Esophagus muscularis mucosa (tissue), 4 donors: ENCODE data around the gene FGFR2. TPM values are rescaled to one million over a fixed set of nuclear protein-coding genes. Genes with fewer than 3 reads are reported as not detected.

Source experiments
- DNase-seq: peaks from one replicate; pipeline ENCODE4 v3.0.0-alpha.2; 2017; ENCODE audit errors: extremely low spot score
- H3K27ac ChIP-seq, 4 donors: fragments of 200-600 bp; sonication (generic); replicated peaks in 1 of 4; 1 replicate in 3 of 4; 2 replicates in 1 of 4; pipeline ENCODE4 v1.5.1; 2016 to 2019; ENCODE audit warnings: mild to moderate bottlenecking in 1 of 4
- H3K27me3 ChIP-seq, 4 donors: fragments of 200-600 bp; sonication (generic); one replicate each; pipeline versions ENCODE4 v1.5.1 to v1.6.0; 2016 to 2019
- H3K36me3 ChIP-seq, 4 donors: fragments of 200-600 bp; sonication (generic); one replicate each; pipeline ENCODE4 v1.5.1; 2016 to 2019
- H3K4me1 ChIP-seq, 4 donors: fragments of 200-600 bp; sonication (generic); one replicate each; pipeline ENCODE4 v1.5.1; 2016 to 2019
- H3K4me3 ChIP-seq, 4 donors: fragments of 200-600 bp; sonication (generic); 1 replicate in 2 of 4; 2 replicates in 2 of 4; pipeline ENCODE4 v1.5.1; 2016 to 2019; ENCODE audit warnings: mild to moderate bottlenecking in 4 of 4, moderate library complexity in 1 of 4
- H3K9me3 ChIP-seq, 4 donors: fragments of 200-600 bp; sonication (generic); 1 replicate in 3 of 4; 2 replicates in 1 of 4; pipeline ENCODE4 v1.5.1; 2016 to 2019
- EP300 ChIP-seq: sonication (generic); formaldehyde crosslinking; IDR thresholded peaks from one replicate; pipeline ENCODE4 v1.6.1; 2017; ENCODE audit warnings: antibody characterized with exemption
- POLR2A ChIP-seq: fragments of 450-650 bp; IDR thresholded peaks from one replicate; pipeline ENCODE4 v1.6.1; 2017; ENCODE audit warnings: antibody characterized with exemption, moderate library complexity, mild to moderate bottlenecking, low read depth
- POLR2AphosphoS5 ChIP-seq, 2 donors: sonication (generic); formaldehyde crosslinking; IDR thresholded peaks; one replicate each; pipeline ENCODE4 v1.6.1; 2017; ENCODE audit warnings: antibody characterized with exemption in 2 of 2
- WGBS: methylation state at CpG from one replicate; pipeline ENCODE4 v1.1.5; 2018; 5-methylcytosine and 5-hydroxymethylcytosine counted together
- intact Hi-C: fragments of 100-400 bp; cut with DNase I; formaldehyde crosslinking; loops from one replicate; pipeline ENCODE4 v1.15.1; 2023
- total RNA-seq, 4 donors: library from RNA; depleted of rRNA; stranded (reverse); fragments of >200 nt; gene quantifications; one replicate each; pipeline versions ENCODE4 v1.1.0 to v1.2.1, GENCODE V29; 2016
- TF ChIP-seq, protein P1 (sequence below), 3 experiments: fragments of 200-600 bp in 2 of 3; fragments of 450-650 bp in 1 of 3; sonication (generic) in 2 of 3; IDR thresholded peaks; one replicate each; pipeline ENCODE4 v1.5.1; 2017 to 2019; ENCODE audit warnings: antibody characterized with exemption in 3 of 3, mild to moderate bottlenecking in 2 of 3, moderate library complexity in 1 of 3

The FGFR2 gene
- total RNA-seq, 4 donors from 2014 or later, result 58.6 to 74.0 (median 60.5) TPM

DNA sequence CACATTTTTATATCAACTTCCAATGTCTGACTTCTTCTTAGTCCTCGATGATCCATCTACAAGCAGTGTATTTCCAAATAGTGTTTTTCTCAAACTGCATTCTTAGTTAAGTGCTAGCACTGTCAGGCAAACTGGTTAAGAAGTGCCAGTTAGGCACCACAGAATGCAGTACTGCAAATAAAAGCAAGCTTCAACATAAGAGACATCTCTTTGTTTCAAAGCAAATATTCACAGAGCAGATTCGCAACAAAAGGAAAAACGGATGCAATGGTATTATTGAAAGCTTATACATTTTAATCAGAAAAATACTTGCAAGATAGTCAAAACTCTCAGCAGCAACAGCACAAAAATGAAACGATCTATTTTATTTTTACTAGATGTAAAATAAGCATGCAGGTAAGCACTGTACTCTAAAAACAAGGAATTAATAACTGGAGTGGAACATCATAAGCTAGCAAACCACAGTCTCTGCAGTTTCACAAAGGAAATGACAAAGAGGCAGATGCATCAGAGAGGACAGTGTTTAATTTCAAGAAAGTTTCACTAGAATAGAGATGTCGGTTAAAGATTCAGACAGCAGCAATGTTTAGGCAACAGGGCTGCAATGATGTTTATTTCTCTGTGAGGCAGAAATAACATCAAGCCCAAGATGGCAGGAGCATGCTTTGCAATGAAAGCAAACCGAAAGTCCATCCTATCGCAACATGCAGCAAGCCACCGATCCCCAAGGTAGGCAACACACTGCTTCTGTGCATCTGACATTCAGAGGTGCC, 82.0 kb downstream of the FGFR2 start:
- Histone ChIP-seq H3K4me3 (no peak overlapping the region), H3K4me1 (peaks cover 0 to 25% (median 12%) of the 10 kb centered on the region in 4 donors), H3K27me3 (no peaks in the 10 kb centered on the region), H3K27ac (no peak overlapping the region), H3K36me3 (peaks cover 0 to 8% (median 0%) of the 10 kb centered on the region in 4 donors), H3K9me3 (no peaks in the 10 kb centered on the region)
- 68% methylated on average over 8 of the region's 8 CpGs for WGBS
- intact Hi-C loops, result no loop called here
- no peak for DNase-seq
- no peak for TF ChIP-seq POLR2AphosphoS5 (IDR thresholded peaks at IDR 0.05)
- TF ChIP-seq POLR2A, result no peak
- TF ChIP-seq, protein P1, sequence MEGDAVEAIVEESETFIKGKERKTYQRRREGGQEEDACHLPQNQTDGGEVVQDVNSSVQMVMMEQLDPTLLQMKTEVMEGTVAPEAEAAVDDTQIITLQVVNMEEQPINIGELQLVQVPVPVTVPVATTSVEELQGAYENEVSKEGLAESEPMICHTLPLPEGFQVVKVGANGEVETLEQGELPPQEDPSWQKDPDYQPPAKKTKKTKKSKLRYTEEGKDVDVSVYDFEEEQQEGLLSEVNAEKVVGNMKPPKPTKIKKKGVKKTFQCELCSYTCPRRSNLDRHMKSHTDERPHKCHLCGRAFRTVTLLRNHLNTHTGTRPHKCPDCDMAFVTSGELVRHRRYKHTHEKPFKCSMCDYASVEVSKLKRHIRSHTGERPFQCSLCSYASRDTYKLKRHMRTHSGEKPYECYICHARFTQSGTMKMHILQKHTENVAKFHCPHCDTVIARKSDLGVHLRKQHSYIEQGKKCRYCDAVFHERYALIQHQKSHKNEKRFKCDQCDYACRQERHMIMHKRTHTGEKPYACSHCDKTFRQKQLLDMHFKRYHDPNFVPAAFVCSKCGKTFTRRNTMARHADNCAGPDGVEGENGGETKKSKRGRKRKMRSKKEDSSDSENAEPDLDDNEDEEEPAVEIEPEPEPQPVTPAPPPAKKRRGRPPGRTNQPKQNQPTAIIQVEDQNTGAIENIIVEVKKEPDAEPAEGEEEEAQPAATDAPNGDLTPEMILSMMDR (IDR thresholded peaks at IDR 0.05), result no peak
- no peak for TF ChIP-seq EP300

DNA sequence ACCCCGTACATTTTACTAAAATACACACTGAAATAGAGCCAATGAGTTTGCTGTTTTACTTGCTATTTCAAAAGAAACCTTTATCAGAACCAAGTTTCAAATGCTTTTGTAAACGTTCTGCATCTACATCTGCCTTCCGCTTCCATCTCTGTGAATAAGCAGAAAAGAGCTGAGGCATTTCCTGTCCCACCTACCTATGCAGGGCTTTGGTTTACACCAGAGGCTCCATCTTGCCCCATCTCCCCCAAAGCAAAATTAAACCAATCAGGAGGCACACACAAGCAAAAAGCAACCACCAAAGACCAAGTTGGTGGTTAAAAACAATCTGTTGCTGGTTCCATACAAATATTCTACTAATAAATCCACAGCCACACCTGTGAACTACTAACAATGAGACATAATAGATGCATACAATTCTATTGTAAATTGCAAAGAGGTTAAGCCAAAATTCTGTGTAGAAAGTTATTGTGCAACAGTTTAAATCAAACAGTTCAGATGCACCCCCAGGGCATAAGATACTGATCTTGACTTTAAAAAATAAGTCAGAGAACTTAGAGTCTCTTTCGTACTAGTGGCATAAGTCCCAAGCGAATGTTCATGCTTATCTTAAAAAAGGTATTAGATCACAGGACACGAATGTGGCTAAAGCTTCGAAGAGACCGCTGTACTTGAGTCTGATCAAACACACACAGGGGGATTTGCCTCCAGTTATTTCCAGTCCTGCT, 83.9 kb downstream of the FGFR2 start:
- Histone ChIP-seq H3K4me1 (peaks cover 0 to 26% (median 12%) of the 10 kb centered on the region in 4 donors), H3K9me3 (no peaks in the 10 kb centered on the region), H3K27me3 (no peaks in the 10 kb centered on the region), H3K36me3 (peaks cover 0 to 8% (median 0%) of the 10 kb centered on the region in 4 donors), H3K27ac (no peak overlapping the region), H3K4me3 (no peak overlapping the region)
- intact Hi-C loops, result no loop called here
- DNase-seq, result no peak
- WGBS, result 85% methylated on average over 8 of the region's 8 CpGs
- TF ChIP-seq POLR2A, result no peak

DNA sequence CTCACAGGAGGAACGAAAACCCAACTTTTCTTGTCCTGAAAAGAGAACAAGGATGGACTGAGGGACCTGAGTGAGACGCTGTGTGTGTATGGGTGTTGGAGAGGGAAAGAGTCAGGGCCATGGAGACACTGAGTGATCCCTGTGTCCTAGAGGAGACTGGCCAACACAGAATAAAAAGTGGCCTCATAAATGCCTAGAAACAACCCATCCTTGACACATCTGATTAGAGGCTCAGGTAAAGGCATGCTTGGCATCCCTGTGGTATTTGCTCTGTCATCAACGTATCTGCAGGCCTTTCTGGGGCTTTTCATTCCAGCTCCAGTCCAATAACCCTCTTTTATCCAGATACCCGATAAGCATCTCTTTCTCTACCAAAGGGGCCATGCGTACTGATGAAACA, 86.3 kb downstream of the FGFR2 start:
- Histone ChIP-seq H3K36me3 (peaks cover 0 to 8% (median 0%) of the 10 kb centered on the region in 4 donors), H3K27me3 (no peaks in the 10 kb centered on the region), H3K4me3 (no peak overlapping the region), H3K27ac (no peak overlapping the region), H3K9me3 (no peaks in the 10 kb centered on the region), H3K4me1 (peaks cover 0 to 13% (median 5%) of the 10 kb centered on the region in 4 donors)
- 86% methylated on average over 5 of the region's 5 CpGs for WGBS
- no peak for DNase-seq
- intact Hi-C loops, result no loop called here
- no peak for TF ChIP-seq EP300
- TF ChIP-seq, protein P1 (IDR thresholded peaks at IDR 0.05), result no peak
- TF ChIP-seq POLR2AphosphoS5 (IDR thresholded peaks at IDR 0.05), result no peak
- TF ChIP-seq POLR2A, result no peak

DNA sequence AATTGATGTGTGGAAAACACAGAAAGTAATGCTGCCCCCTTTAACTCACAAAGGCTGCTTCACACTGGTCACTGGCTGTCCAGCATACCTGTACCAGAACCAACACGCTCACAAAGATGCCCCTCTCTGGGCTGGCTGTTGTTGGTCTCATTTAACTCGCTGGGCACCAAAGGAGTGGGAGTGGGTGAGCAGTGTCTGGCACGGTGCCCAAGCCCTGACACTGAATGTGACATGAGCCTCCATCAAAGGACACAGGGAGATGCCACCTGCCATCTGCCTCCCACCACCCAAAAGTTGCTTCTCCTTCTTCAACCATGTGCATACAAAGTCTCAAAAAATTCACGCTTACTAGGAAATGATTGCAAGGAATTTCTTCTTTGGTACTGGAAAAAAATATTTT, 86.8 kb downstream of the FGFR2 start:
- no peak for DNase-seq
- Histone ChIP-seq H3K9me3 (no peaks in the 10 kb centered on the region), H3K4me3 (no peak overlapping the region), H3K27ac (no peak overlapping the region), H3K36me3 (peaks cover 0 to 8% (median 0%) of the 10 kb centered on the region in 4 donors), H3K4me1 (peaks cover 0 to 13% (median 5%) of the 10 kb centered on the region in 4 donors), H3K27me3 (no peaks in the 10 kb centered on the region)
- WGBS, result 97% methylated on average over 4 of the region's 4 CpGs
- TF ChIP-seq, protein P1 (IDR thresholded peaks at IDR 0.05), result no peak
- no peak for TF ChIP-seq POLR2AphosphoS5 (IDR thresholded peaks at IDR 0.05)
- TF ChIP-seq POLR2A, result no peak
- TF ChIP-seq EP300, result no peak
- intact Hi-C loops, result no loop called here

DNA sequence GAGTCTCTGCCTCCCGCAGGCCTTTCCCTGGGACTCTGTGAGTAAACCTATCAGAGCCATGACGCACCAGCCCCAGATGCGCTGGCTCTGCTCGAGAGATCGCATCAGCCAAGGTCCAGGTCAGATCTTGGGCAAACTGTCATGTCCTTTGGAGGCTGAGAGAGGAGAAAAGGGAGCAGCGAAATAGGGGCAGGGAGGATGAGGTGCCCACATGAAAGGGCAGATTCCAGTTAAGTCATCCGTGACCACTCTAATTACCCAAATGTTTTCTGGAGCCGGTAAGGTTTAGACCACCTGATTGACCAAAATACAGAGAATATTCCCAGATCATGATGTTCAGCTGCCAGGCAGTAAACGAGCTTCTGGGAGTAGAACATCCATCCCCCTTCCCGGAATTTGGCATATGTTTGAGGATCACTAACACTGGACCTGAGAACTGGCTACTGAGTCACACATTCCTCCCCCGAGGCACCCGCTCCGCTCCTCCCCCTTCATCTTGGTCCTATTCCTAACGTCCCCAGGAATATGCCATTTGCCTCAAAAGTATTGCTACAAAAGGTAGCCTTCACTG, 88.0 kb downstream of the FGFR2 start:
- DNase-seq, result no peak
- TF ChIP-seq POLR2AphosphoS5 (IDR thresholded peaks at IDR 0.05) (no peak), EP300 (peak; percentile 15)
- Histone ChIP-seq H3K4me1 (peaks cover 0 to 13% (median 5%) of the 10 kb centered on the region in 4 donors), H3K36me3 (peaks cover 0 to 10% (median 0%) of the 10 kb centered on the region in 4 donors), H3K27me3 (no peaks in the 10 kb centered on the region), H3K27ac (peak overlapping the region in 3 of 4 donors; percentile 13 to 42 (median 30)), H3K9me3 (no peaks in the 10 kb centered on the region), H3K4me3 (no peak overlapping the region)
- 66% methylated on average over 13 of the region's 14 CpGs for WGBS
- intact Hi-C loops, result no loop called here
